NCI-H2196 (cell line): ENCODE results near the gene TOLLIP.
A peak's percentile ranks its signal among the peaks of the same experiment; 100 is the strongest.

Experiments used
- DNase-seq: peaks from one replicate; lab custom pipeline; 2025; ENCODE audit not compliant: unreplicated experiment; lab: John Stamatoyannopoulos, UW

The TOLLIP gene

DNA sequence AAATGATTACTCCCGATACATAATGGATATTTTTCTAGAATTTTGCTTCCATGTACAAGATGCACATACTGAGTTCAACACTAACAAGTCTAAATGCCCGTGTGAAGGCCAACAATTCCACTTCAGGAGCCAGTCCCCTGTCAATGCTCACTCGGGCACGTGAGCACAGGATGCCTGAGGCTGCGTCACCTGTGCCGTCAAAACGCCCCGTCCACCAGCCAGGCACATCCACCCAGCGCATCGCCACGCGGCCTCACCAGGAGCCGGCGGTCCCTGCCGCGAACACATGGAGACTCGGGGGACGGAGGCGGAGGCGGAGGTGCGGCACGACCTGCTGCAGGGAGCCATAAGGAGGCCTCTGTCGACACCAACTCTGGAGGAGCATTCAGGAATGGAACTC, 9.8 kb downstream of the TOLLIP start:
- DNase-seq, result no peak

DNA sequence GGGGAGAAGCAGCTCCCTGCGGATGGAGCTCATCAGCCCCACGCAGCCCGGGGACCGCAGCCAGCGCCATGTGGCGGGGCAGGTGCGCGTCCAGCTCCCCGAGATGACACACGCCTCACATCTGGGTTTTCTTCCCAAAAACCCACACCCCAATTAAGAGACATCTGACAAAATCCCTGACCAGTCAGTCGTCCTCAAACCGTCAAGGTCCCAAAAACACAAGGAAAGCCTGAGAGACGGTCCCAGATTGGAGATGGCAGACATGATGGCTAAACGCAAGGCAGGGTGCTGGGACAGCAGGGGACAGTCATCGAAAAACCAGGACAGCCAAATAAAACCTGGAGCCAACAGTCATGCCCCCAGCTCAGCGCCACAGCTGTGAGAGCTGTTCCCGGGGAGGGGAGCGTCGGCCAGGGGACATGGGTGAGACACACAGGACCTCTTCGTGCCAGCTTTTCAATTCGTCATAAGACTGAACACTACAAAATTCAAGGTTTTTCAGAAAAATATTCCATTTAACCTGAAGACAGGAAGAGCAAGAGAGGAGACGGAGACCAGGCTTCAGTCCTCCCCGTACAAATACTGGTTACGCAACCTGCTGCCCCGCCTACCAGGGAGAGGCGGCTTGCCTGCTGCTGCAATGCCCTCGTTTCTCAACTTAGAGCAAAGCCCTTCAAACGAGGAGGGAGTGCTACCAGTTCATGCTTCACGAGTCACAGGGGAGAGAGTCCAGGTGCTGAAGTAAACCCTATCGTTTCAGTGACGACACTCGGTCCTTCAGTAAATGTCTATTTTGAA, 10.5 kb downstream of the TOLLIP start:
- DNase-seq, result peak; percentile 86

DNA sequence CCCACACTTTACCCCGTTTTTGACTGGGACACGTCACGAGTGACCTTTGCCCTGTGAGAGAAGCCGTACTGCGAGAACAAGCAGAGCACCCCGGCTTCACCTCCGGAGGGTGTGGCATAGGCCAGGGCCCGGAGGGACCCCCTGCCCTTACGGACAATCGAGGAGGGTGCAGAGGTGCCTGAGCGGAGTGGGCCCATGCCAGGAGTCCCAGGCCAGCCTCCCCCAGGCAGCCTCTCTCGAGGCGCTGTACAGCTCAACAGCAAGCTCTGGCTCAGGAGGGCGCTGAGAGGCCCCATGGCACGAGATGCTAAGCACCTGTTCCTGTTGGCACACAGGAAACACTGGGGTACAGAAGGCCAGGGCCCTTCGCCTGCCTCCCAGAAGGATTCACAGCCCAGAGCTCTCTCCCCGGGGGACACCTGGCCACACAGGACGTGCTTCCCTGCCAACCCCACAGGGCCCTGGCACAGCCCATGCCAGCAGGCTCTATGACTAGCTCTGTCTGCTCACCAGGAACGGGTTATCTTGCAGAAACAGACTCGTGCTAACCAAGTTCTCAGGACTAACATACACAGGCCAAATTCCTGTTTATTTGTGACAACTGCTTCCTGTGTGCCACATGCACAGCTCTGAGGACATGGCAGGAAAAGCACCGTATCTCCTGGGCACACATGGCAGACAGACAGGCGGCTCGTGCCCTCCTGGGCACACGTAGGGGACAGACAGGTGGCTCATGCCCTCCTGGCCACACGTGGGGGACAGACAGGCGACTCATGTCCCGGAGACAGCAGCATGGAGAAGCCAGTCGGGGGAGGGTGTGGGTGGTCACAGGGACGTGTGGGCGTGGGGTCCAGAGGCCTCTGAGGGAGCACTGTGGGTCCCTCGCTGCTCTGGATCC, 11.6 kb downstream of the TOLLIP start:
- peak; percentile 19 for DNase-seq

DNA sequence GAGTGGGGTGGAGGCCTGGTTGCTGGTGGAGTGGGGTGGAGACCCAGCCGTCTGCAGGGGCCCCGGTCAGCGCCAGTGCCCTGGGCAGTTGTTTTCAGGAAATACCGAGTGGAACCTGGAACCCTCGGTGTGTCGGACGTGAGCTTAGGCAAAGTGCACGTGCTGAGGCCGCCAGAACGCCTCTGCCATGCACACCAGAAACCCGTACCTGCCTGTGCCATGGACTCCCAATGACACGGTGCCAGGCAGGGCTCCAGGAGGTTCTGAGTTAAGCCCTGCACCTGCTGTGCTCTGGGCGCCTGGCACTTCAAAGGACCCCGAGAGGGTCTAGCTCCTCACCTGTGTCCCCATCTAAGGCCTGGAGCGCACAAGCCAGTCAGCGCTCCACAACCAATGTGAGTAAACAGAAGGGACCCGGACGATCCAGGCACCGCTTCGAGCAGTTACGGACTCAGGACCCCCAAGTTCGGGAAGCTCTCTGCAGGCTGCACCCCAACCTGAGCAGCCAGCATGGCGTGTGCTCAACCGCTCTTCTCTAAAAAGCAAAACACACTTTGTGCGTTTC, 12.3 kb downstream of the TOLLIP start:
- no peak for DNase-seq

DNA sequence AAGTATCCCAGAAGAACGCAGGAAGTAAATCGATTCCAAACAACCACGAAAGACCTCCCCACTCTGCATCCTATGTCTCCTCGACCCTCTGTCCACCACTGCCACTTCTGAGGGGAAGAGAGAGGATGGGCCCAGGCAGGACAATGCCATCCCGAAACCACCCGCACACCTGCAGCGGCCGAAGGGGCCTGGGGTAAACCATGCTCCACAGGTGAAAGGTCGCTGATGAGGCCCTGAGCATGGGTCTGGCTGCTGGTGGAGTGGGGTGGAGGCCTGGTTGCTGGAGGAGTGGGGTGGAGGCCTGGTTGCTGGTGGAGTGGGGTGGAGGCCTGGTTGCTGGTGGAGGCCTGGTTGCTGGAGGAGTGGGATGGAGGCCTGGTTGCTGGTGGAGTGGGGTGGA, 13.1 kb downstream of the TOLLIP start:
- no peak for DNase-seq

DNA sequence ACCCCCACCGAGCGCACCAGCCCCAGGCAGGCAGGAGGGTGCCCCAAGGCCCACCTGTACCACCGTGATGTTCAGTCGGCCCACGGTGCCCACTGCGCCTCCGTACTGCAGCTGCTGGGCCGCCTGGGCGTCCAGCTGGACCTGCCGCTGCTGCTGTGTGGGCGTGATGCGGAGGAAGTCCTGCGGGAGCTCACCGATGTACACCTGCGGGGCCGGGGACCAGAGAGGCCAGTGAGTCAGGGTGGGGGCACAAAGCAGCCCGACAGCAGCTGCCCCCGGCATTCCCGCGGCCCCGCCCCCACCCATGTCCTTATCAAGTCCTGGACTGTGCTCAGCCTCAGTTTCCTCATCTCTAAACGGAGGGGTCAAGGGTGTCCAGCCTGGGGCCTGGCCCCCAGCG, 13.8 kb downstream of the TOLLIP start:
- DNase-seq, result no peak

DNA sequence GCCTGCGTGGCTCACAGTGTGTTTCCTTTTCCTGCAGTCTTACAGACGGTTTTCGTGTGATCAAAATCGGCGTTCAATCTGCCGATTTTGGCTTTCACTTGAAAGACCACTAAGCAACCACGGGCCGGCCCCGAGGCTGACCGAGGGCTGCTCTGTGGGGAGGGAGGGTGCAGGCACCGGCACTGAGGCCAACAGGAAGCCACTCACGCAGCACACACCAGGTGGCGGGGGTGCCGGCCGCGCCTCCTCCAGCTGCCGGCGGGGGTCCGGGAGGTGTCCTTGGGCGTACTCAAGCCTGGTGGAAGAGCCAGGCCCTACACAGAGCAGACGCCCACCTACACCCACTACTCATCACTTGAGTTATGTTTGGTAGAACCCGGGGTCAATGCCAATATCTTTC, 14.3 kb downstream of the TOLLIP start:
- DNase-seq, result no peak

DNA sequence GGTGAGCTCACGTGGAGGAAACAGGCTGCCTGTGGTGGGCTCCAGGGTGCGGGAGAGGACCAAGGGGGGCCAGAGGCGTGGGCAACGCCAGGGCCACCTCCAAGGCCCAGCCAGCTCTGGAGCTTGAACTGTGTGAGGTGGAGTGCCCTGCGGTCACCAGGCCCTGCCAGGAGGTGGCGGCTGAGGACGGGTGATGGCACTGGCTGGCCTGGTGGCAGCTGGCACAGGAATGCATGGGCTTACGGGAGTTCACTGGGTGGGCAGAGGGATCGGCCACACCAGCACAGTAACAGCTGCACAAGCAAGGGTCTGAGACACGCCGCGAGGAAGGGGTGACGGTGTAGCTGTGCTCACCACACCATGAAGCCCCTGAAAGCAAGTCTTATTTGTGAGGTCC, 15.8 kb downstream of the TOLLIP start:
- DNase-seq, result peak; percentile 31

DNA sequence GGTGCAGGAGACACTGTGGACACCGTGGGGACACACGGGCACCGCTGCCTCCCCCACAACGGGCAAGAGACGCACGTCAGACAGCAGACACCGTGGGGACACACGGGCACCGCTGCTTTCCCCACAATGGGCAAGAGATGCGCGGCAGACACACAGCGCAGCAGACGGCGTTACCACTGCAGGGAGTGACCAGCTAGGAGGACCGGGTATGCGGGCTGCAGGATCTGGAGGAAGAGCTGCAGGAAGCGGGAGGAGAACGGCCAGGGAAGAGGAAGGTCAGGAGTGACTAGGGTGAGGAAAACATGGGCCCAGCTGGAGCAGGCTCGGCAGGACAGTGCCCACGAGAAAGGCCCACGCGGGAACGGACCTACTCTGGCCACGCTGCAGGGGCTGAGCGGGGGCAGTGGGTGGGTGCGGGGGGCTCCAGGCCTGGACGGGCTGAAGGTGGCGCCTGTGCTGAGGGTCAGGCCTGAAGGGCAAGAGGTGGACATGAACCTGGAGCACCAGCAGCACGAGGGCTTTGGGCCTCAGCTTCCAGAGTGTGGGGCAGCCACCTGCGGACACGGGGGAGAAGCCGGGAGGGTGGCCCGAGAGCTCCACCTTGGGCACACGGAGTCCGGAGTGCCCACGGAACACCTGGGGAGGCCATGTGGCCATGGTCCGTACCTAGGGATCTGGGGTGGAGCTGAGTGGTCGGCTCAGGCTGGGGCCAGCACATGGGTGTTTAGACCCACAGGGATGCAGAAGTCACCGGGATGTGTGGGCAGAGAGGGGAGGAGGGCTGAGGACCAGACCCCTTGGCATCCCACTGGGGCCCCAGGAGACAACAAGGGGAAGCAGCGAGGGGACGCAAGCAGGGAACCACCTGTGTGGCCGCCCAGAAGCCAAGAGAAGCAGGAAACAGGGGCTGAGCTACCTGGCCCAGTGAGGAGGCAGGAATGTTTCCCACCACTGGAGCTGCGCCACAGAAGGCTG, 16.5 kb downstream of the TOLLIP start:
- DNase-seq, result no peak

DNA sequence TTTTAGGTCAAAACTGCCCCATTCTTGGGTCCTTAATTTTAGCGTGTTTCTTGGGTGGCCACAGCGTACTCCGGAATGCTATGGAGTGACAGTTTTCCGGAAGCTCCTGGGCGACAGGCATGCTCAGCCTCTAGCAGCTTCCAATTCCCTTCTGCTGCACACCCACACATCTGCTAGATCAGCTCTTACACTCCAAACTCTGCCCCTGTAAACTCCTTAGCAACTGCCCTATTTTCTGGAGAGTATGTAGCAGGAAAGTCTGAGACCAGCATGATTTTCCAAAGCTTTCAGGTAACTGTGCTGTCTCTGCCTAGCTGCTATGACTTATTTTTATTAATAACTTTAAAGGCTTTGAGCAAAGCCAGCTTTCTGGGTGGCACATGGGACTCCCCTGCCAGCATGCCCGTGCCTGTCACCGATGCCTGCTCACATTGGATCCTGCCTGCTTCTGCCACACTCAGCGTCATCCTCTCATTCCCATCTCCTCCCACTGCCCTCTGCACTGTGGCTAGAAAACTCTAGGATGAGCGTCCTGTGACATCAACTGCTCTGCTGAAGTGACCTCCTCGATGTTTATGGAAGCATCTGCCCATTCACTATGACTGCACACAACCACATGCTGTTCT, 17.3 kb downstream of the TOLLIP start:
- no peak for DNase-seq

DNA sequence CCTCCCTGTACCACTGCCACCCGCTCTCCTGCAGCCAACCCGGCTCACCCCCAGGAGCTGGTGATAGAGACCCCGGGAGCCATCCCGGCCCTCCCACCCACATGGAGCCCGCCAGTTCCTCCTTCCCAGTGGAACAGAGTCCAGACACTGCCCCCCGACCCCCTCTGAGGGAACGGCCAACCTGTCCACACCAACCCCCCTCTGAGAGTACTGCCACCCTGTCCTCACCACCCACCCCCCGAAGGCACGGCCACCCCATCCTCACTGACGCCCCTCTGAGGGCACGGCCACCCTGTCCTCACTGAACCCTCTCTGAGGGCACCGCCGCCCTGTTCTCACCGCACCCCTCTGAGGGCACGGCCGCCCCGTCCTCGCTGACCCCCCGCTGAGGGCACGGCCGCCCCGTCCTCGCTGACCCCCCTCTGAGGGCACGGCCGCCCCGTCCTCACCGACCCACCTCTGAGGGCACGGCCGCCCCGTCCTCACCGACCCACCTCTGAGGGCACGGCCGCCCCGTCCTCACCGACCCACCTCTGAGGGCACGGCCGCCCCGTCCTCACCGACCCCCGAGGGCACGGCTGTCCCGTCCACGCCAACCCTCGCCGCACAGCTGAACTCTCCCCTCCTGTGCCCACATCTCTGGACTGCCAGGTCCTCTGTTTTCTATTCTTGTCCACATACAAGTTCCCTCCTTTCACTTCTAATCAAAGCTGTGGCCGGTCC, 18.0 kb downstream of the TOLLIP start:
- no peak for DNase-seq

DNA sequence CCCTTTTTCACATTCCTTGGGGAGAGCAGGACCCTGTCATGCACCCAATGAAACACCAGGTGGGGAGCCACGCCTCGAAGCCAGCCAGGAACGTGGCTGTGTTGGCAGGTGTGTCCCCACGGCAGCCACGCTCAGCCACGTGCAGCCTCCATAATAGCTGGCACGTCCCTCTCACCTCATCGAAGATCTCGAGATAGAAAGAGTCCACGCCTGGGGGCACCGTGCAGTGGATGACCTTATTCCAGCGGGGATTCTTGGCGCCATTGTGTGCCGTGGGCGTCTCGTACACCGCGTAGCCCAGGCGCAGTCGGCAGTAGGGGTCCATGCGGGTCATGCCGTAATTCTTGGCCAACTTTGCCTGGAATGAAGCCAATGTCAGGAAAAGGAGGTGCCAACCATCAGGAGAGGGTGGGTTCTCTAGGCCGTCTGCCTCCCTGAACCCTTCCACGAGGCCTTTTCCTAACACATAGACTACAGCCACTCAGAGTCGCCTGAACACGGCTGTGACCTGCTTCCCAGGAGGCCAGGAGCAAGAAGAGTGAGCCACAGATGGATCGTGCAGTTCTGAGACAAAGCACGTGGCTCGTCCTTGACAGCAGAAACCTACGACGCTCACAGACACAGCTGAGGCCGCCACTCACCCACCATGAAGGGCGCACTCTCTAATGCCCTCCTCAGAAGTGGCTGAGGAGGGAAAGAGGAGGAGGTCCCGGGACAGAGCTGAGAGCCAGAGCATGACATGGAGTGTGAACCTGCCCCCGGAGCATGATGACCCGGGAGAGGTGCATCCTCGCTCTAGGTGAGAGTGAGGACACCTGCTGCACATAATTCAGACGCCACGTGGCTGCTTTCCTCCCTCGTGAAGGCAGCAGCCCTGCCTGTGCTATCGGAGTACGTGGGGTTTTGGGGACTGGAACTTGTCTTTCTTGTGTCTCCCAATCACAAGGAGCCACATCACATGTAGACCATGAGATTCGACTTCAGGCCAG, 19.1 kb downstream of the TOLLIP start:
- DNase-seq, result no peak

DNA sequence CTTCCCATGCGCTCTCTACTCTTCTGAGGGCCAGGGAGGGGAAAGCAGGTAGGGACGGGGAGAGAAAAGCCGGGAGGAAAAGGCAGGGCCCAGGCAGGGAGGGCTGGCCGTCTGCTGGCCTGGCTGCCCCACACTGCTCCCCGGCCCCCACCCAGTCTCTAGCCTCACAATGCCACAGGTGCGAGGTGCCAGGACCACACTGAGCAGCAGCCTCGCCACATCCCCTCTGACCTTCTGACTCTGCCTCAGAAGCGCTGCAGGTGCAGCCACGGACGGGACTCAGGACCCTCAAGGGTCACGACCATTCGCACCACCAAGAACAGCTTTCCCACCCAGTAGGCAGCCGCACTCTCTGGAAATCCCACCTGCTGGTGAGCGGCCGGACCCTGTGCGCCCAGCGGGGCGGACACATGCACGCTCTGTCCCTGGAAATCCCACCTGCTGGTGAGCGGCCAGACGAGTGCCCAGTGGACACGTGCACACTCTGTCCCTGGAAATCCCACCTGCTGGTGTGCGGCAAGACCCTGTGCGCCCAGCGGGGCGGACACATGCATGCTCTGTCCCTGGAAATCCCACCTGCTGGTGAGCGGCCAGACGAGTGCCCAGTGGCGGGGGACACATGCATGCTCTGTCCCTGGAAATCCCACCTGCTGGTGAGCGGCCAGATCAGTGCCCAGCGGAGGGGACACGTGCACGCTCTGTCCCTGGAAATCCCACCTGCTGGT, 20.1 kb downstream of the TOLLIP start:
- no peak for DNase-seq

DNA sequence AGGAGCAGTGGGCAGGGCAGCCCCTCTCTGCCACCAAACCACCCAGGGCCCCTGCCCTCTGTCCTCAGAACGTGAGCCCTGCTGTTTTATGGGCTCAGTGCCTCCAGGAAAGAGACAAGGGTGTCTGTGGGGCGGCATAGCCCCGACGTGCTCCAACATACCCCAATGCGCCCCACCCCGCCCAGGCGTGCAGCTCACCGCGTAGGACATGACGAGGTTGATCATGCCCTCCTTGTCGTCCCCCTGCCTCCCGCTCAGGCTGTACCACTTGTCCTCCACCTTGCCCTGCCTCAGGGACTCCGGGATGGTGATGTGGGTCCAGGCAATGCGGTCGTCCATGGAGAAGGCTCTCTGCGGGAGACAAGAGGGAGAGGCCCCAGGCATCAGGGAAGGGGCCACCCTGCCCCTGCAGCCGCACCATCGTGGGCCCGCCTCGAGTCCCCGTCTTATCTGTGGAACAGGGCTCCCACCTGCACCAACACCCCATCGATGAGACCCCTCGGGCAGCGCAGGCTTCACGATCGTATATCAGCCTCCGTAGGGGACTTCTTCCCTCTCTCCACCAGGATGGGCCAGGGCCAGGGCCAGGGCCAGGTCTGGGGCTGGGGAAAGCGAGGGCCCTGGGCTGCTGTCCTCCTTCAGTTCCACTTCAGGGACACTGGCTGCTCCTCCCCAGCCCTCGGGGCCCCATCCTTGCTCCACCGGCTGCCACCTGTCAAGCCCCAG, 20.8 kb downstream of the TOLLIP start:
- no peak for DNase-seq

DNA sequence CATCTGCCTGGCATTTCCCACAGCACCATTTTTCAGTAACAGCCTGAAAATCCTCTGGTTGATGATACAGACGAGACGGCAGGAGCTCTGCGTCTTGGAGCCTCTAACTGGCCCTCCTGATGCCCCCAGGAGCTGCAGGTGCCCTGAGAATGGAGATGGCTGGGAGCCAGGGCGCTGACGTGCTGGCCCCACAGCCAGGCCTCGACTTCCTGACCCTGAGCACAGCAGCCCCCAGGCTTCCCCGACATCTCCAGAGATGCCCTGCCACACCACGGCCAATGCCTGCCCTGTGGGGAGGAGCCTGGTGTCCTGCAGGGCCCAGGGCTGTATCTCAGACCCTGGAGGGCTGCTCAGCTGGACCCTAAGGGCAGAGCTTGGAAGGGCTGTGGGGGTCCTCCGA, 21.5 kb downstream of the TOLLIP start:
- DNase-seq, result no peak

DNA sequence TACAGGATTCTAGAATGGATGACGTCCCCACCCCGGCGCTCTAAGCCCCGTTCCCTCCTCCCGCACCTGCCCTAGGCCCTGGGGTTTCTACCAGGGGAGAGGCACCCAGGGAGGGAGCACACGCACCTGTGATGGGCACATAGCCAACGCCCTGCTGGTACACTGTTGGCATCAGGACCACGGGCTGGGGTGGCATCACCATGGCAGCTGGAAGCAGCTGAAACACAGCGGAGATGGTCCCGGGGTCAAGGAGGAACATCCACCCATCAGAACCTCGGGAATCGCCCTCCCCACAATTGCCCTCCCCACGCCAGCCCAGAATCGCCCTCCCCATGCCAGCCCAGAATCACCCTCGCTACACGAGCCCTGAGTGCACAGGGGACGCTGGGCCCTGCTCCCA, 23.6 kb downstream of the TOLLIP start:
- DNase-seq, result no peak

DNA sequence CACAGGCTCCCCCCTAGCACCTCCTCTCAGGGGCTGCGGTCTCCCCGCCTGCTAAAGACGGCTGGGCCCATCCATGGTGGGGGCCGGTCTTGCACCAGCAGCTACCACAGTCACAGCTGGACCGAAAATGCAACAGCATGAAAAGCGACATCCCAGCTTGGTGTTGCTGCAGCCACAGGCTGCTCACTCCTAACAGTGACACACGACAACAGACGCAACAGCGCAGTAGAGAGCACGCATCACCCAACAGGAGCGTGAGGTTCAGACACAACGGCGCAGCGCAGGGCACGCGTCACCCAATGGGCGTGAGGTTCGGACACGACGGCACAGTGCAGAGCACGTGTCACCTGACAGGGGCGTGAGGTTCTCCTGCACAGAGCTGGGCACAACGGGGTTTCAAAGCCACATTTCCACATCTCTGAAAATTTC, 24.1 kb downstream of the TOLLIP start:
- no peak for DNase-seq
